Panc1 (cell line): ENCODE results near the gene AP3S2. TPM values are rescaled to one million over a fixed set of nuclear protein-coding genes. Genes with fewer than 3 reads are reported as not detected.

Experiments used
- ATAC-seq: fragments of 200-7000 bp; cut with Tn5 transposase; 2 replicates; pipeline ENCODE4 v1.9.1; 2020; ENCODE audit warnings: mild to moderate bottlenecking, moderate library complexity
- BruUV-seq: library from RNA; stranded (reverse); fragments of 400-500 nt; replicated peaks from 2 replicates; lab custom pipeline; 2021; lab: Mats Ljungman, UMichigan
- CTCF ChIA-PET: fragments of 300-600 bp; sonication (Branson Sonifier 250); formaldehyde crosslinking; loops from one replicate; lab custom pipeline; 2022; ENCODE audit warnings: antibody characterized with exemption; lab: Charles Lee
- POLR2A ChIA-PET: fragments of 300-600 bp; sonication (Branson Sonifier 250); formaldehyde crosslinking; loops from one replicate; lab custom pipeline; 2022; ENCODE audit warnings: antibody characterized with exemption; lab: Charles Lee
- DNase-seq: peaks from one replicate; pipeline ENCODE4 v3.0.0-alpha.2; 2010; ENCODE audit warnings: low read depth, low spot score
- H3K27ac ChIP-seq: 2 replicates; pipeline ENCODE4 v1.5.1; 2011; ENCODE audit warnings: mild to moderate bottlenecking, low read length, inconsistent platforms
- H3K27me3 ChIP-seq: fragments of 200-500 bp; sonication (Bioruptor generic); 2 replicates; pipeline ENCODE4 v1.6.0; 2014; ENCODE audit warnings: low read length, inconsistent platforms; ENCODE audit not compliant: control insufficient read depth, insufficient read depth
- H3K36me3 ChIP-seq: fragments of 200-500 bp; sonication (Bioruptor generic); 2 replicates; pipeline ENCODE4 v1.5.1; 2014; ENCODE audit warnings: inconsistent platforms, mild to moderate bottlenecking, low read length, moderate library complexity; ENCODE audit not compliant: control insufficient read depth, insufficient read depth
- H3K4me1 ChIP-seq: 2 replicates; pipeline ENCODE4 v1.5.1; 2011; ENCODE audit warnings: inconsistent platforms, mild to moderate bottlenecking, low read length, moderate library complexity; ENCODE audit not compliant: control insufficient read depth, insufficient read depth
- H3K4me3 ChIP-seq, 2 experiments: 2 replicates each; pipeline ENCODE4 v1.5.1; 2011 to 2012; ENCODE audit warnings: low read depth in 2 of 2, low read length in 2 of 2, mild to moderate bottlenecking in 2 of 2, inconsistent platforms in 1 of 2, moderate library complexity in 1 of 2
- H3K9me3 ChIP-seq: fragments of 200-500 bp; sonication (Bioruptor generic); 2 replicates; pipeline ENCODE4 v1.5.1; 2014; ENCODE audit warnings: low read depth, mild to moderate bottlenecking, inconsistent platforms, low read length, moderate library complexity; ENCODE audit not compliant: control insufficient read depth, insufficient read depth
- POLR2AphosphoS5 ChIP-seq: IDR thresholded peaks from 2 replicates; pipeline ENCODE4 v1.6.1; 2012; ENCODE audit warnings: mild to moderate bottlenecking, low read depth, low read length, moderate library complexity
- SIN3A ChIP-seq: IDR thresholded peaks from 2 replicates; pipeline ENCODE4 v1.6.1; 2012; ENCODE audit warnings: low read depth, mild to moderate bottlenecking, low read length, moderate library complexity, borderline replicate concordance; ENCODE audit not compliant: insufficient read depth
- TCF7L2 ChIP-seq: IDR thresholded peaks from 2 replicates; pipeline ENCODE4 v1.6.1; 2011; ENCODE audit warnings: mild to moderate bottlenecking, low read depth, low read length, inconsistent platforms
- in situ Hi-C: cut with HindIII; loops from 2 replicates; pipeline ENCODE4 v1.10.0; 2016; ENCODE audit warnings: low sequenced_read_pairs, low pct_unique_long_range_greater_than_20kb
- intact Hi-C: fragments of 100-400 bp; cut with micrococcal nuclease; formaldehyde crosslinking; loops from one replicate; pipeline ENCODE4 v1.10.0; 2022; ENCODE audit not compliant: unreplicated experiment
- total RNA-seq: library from RNA; stranded (reverse); gene quantifications from one replicate; pipeline ENCODE4 v1.2.1, GENCODE V29; 2021; ENCODE audit not compliant: unreplicated experiment
- TF ChIP-seq, protein P1 (sequence below): fragments of 450-650 bp; IDR thresholded peaks from 2 replicates; pipeline ENCODE4 v1.5.1; 2017; ENCODE audit warnings: mild to moderate bottlenecking
- TF ChIP-seq, protein P2 (sequence below), 2 experiments: IDR thresholded peaks; 2 replicates each; pipeline ENCODE4 v1.6.1; 2011 to 2012; ENCODE audit warnings: low read depth in 2 of 2, control low read depth in 1 of 2, low read length in 1 of 2, mild to moderate bottlenecking in 1 of 2, moderate library complexity in 1 of 2; ENCODE audit not compliant: insufficient read depth in 1 of 2

The AP3S2 gene
- total RNA-seq, 1 experiment from 2014 or later: 24.6 TPM

DNA sequence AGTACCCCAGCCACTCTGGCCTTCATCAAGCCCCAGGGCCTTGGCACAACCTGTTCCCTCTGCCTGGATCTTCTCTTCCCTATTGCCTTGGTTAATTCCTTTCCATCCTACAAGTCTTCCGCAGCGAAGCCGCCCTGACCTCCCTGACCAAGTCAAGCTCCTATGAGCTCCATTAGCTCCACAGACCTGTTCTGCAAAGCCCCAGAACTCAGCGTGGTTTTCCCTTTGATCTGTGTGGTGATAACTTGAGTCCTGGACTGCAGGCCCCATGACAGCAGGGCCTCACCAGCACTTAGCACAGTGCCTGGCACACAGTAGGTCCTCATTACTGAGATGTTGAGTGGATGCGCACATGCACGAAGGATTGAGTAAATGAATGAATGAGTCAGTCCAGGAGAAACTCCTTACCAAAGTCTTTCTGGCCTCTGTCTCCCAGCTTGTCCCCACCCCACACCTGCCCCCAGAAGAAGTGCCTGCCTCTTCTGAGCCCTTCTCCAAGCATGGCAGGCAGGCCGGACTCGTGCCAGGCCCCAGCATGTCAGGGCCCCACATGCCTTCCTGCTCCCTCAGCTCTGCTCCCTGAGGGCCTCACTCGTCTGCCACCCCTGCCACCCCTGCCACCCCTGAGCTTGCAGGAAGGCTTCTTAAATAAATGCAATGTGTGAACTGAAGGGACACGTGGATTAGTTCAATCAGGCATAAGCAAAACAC lies 85.5 kb downstream of the AP3S2 start:
- peaks cover 34% of the 10 kb centered on the region for H3K4me1 ChIP-seq
- H3K36me3 ChIP-seq: no peaks in the 10 kb centered on the region
- DNase-seq: no peak
- H3K27ac ChIP-seq: peak overlapping the region; percentile 29; the same call in 1 of the 2 replicates
- no peak for ATAC-seq
- CTCF ChIA-PET: no interaction called here
- H3K4me3 ChIP-seq: no peak overlapping the region
- no peaks in the 10 kb centered on the region for H3K9me3 ChIP-seq
- TF ChIP-seq POLR2AphosphoS5 (no peak), SIN3A (no peak), TCF7L2 (no peak)
- TF ChIP-seq, protein P1, sequence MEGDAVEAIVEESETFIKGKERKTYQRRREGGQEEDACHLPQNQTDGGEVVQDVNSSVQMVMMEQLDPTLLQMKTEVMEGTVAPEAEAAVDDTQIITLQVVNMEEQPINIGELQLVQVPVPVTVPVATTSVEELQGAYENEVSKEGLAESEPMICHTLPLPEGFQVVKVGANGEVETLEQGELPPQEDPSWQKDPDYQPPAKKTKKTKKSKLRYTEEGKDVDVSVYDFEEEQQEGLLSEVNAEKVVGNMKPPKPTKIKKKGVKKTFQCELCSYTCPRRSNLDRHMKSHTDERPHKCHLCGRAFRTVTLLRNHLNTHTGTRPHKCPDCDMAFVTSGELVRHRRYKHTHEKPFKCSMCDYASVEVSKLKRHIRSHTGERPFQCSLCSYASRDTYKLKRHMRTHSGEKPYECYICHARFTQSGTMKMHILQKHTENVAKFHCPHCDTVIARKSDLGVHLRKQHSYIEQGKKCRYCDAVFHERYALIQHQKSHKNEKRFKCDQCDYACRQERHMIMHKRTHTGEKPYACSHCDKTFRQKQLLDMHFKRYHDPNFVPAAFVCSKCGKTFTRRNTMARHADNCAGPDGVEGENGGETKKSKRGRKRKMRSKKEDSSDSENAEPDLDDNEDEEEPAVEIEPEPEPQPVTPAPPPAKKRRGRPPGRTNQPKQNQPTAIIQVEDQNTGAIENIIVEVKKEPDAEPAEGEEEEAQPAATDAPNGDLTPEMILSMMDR: no peak
- TF ChIP-seq, protein P2, sequence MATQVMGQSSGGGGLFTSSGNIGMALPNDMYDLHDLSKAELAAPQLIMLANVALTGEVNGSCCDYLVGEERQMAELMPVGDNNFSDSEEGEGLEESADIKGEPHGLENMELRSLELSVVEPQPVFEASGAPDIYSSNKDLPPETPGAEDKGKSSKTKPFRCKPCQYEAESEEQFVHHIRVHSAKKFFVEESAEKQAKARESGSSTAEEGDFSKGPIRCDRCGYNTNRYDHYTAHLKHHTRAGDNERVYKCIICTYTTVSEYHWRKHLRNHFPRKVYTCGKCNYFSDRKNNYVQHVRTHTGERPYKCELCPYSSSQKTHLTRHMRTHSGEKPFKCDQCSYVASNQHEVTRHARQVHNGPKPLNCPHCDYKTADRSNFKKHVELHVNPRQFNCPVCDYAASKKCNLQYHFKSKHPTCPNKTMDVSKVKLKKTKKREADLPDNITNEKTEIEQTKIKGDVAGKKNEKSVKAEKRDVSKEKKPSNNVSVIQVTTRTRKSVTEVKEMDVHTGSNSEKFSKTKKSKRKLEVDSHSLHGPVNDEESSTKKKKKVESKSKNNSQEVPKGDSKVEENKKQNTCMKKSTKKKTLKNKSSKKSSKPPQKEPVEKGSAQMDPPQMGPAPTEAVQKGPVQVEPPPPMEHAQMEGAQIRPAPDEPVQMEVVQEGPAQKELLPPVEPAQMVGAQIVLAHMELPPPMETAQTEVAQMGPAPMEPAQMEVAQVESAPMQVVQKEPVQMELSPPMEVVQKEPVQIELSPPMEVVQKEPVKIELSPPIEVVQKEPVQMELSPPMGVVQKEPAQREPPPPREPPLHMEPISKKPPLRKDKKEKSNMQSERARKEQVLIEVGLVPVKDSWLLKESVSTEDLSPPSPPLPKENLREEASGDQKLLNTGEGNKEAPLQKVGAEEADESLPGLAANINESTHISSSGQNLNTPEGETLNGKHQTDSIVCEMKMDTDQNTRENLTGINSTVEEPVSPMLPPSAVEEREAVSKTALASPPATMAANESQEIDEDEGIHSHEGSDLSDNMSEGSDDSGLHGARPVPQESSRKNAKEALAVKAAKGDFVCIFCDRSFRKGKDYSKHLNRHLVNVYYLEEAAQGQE (IDR thresholded peaks at IDR 0.05; ENCODE audit: insufficient read depth in 1 of 2, low read depth in 2 of 2, low read length in 1 of 2): no peak
- in situ Hi-C loops (no loop called here), intact Hi-C loops (no loop called here)
- POLR2A ChIA-PET: no interaction called here
- no TSS peak for BruUV-seq
- no peaks in the 10 kb centered on the region for H3K27me3 ChIP-seq

DNA sequence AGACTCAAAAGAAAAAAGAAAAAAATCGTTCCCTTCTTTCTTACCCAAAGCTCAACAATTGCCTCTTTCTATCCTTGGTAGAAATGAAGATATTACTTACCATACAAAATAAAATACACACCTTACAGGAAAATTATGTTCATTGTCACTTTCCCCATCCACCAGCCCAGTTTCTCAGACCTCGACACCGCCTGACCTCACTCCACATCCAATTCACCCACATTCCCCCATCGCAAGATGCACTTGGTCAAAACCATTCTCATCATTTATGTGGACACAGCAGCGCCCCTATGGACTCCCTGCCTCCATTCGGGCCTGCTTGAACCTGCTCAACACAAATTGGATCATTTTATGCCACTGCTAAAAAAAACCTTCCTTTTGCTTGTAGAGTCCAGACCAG lies 86.1 kb downstream of the AP3S2 start:
- in situ Hi-C loops: no loop called here
- TF ChIP-seq, protein P2 (IDR thresholded peaks at IDR 0.05; ENCODE audit: insufficient read depth in 1 of 2, low read depth in 2 of 2, low read length in 1 of 2): no peak
- TF ChIP-seq POLR2AphosphoS5 (no peak), TCF7L2 (no peak), SIN3A (no peak)
- TF ChIP-seq, protein P1: no peak
- no peaks in the 10 kb centered on the region for H3K27me3 ChIP-seq
- H3K36me3 ChIP-seq: no peaks in the 10 kb centered on the region
- DNase-seq (no peak), ATAC-seq (no peak)
- intact Hi-C loops: no loop called here
- peaks cover 28% of the 10 kb centered on the region for H3K4me1 ChIP-seq
- no peaks in the 10 kb centered on the region for H3K9me3 ChIP-seq
- no peak overlapping the region for H3K27ac ChIP-seq
- CTCF ChIA-PET: no interaction called here
- no peak overlapping the region for H3K4me3 ChIP-seq
- BruUV-seq: no TSS peak
- POLR2A ChIA-PET: no interaction called here
